HEK293 (cell line): ENCODE results near the gene KIAA1958.

Source experiments
- MZF1 ChIP-seq: fragments of 450-650 bp; formaldehyde crosslinking; IDR thresholded peaks from 2 replicates; pipeline ENCODE4 v1.5.1; 2017; ENCODE audit warnings: missing biosample characterization, missing genetic modification characterization, borderline replicate concordance
- RBAK ChIP-seq: fragments of 450-650 bp; formaldehyde crosslinking; IDR thresholded peaks from 2 replicates; pipeline ENCODE4 v1.5.1; 2016; ENCODE audit warnings: missing biosample characterization, missing genetic modification characterization
- SP2 ChIP-seq: fragments of 450-650 bp; formaldehyde crosslinking; IDR thresholded peaks from 2 replicates; pipeline ENCODE4 v1.5.1; 2016; ENCODE audit warnings: missing biosample characterization, missing genetic modification characterization
- TRIM28 ChIP-seq: IDR thresholded peaks from 2 replicates; pipeline ENCODE4 v1.6.1; 2011; ENCODE audit warnings: low read length, control low read depth, borderline replicate concordance
- ZNF184 ChIP-seq: fragments of 450-650 bp; IDR thresholded peaks from 2 replicates; pipeline ENCODE4 v1.5.1; 2018; ENCODE audit warnings: missing biosample characterization, mild to moderate bottlenecking, missing genetic modification characterization
- ZNF350 ChIP-seq: fragments of 450-650 bp; formaldehyde crosslinking; IDR thresholded peaks from 2 replicates; pipeline ENCODE4 v1.5.0; 2017; ENCODE audit warnings: missing biosample characterization, mild to moderate bottlenecking, missing genetic modification characterization
- ZNF391 ChIP-seq: fragments of 450-650 bp; formaldehyde crosslinking; IDR thresholded peaks from 2 replicates; pipeline ENCODE4 v1.5.1; 2016; ENCODE audit warnings: low read depth, missing biosample characterization, missing genetic modification characterization, borderline replicate concordance
- ZNF48 ChIP-seq: fragments of 450-650 bp; formaldehyde crosslinking; IDR thresholded peaks from 2 replicates; pipeline ENCODE4 v1.5.1; 2016; ENCODE audit warnings: missing biosample characterization, missing genetic modification characterization
- ZNF529 ChIP-seq: fragments of 450-650 bp; formaldehyde crosslinking; IDR thresholded peaks from 2 replicates; pipeline ENCODE4 v1.5.1; 2017; ENCODE audit warnings: missing genetic modification characterization, missing biosample characterization; ENCODE audit not compliant: insufficient replicate concordance
- ZNF747 ChIP-seq: fragments of 450-650 bp; formaldehyde crosslinking; IDR thresholded peaks from 2 replicates; pipeline ENCODE4 v1.5.1; 2016; ENCODE audit warnings: missing biosample characterization, missing genetic modification characterization
- TF ChIP-seq, protein P1 (sequence below): fragments of 450-650 bp; formaldehyde crosslinking; IDR thresholded peaks from 2 replicates; pipeline ENCODE4 v1.5.1; 2016; ENCODE audit warnings: missing biosample characterization, missing genetic modification characterization
- TF ChIP-seq, protein P2 (sequence below): fragments of 450-650 bp; formaldehyde crosslinking; IDR thresholded peaks from 2 replicates; pipeline ENCODE4 v1.5.1; 2016; ENCODE audit warnings: missing biosample characterization, missing genetic modification characterization, low read depth
- TF ChIP-seq, protein P3 (sequence below): fragments of 450-650 bp; formaldehyde crosslinking; conservative IDR thresholded peaks from 2 replicates; pipeline ENCODE4 v1.5.1; 2016; ENCODE audit warnings: low read depth, missing biosample characterization, missing genetic modification characterization

DNA sequence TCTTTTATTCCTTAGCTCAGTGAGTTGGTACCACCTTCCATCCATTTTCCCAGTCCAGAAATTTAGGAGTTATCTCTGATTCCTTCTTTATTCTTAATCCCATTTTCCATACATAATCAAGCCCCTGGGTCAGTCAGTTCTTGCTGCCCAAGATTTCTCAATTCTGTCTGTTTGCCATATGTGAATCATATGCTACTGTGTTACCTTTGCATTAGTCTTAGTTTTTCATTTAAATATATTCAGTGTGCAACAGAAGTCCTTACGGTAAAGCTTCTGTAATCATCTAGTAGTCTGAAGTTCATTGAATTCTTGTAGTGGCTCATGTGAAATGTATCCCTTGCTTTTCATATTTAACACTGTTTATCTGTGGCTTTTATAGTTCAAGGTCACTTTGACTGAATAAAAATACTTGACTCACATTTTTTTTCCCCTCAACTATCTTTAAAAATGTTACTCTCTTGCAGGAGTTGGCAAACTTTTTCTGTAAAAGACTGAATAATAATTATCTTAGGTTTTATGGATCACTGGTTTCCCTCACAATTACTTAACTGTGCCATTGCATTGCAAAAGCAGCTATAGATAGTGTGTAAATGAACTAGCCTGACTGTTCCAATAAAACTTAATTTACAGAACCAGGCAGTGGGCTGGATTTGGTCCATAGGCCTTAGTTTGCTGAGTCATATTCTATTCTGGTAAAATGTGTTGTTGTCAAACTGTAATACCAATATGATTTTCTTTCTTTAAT, 6.9 kb downstream of the KIAA1958 start:
- TF ChIP-seq ZNF350 (tag by site-specific recombination) (no peak), ZNF747 (no peak), ZNF184 (no peak), SP2 (tag by site-specific recombination) (no peak), TRIM28 (no peak), RBAK (tag by site-specific recombination) (no peak), ZNF391 (tag by site-specific recombination) (no peak), ZNF48 (tag by site-specific recombination) (no peak), ZNF529 (no peak), MZF1 (tag by site-specific recombination) (no peak)
- TF ChIP-seq, protein P1, sequence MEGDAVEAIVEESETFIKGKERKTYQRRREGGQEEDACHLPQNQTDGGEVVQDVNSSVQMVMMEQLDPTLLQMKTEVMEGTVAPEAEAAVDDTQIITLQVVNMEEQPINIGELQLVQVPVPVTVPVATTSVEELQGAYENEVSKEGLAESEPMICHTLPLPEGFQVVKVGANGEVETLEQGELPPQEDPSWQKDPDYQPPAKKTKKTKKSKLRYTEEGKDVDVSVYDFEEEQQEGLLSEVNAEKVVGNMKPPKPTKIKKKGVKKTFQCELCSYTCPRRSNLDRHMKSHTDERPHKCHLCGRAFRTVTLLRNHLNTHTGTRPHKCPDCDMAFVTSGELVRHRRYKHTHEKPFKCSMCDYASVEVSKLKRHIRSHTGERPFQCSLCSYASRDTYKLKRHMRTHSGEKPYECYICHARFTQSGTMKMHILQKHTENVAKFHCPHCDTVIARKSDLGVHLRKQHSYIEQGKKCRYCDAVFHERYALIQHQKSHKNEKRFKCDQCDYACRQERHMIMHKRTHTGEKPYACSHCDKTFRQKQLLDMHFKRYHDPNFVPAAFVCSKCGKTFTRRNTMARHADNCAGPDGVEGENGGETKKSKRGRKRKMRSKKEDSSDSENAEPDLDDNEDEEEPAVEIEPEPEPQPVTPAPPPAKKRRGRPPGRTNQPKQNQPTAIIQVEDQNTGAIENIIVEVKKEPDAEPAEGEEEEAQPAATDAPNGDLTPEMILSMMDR (tag by site-specific recombination): no peak
- TF ChIP-seq, protein P2, sequence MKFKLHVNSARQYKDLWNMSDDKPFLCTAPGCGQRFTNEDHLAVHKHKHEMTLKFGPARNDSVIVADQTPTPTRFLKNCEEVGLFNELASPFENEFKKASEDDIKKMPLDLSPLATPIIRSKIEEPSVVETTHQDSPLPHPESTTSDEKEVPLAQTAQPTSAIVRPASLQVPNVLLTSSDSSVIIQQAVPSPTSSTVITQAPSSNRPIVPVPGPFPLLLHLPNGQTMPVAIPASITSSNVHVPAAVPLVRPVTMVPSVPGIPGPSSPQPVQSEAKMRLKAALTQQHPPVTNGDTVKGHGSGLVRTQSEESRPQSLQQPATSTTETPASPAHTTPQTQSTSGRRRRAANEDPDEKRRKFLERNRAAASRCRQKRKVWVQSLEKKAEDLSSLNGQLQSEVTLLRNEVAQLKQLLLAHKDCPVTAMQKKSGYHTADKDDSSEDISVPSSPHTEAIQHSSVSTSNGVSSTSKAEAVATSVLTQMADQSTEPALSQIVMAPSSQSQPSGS: no peak
- TF ChIP-seq, protein P3, sequence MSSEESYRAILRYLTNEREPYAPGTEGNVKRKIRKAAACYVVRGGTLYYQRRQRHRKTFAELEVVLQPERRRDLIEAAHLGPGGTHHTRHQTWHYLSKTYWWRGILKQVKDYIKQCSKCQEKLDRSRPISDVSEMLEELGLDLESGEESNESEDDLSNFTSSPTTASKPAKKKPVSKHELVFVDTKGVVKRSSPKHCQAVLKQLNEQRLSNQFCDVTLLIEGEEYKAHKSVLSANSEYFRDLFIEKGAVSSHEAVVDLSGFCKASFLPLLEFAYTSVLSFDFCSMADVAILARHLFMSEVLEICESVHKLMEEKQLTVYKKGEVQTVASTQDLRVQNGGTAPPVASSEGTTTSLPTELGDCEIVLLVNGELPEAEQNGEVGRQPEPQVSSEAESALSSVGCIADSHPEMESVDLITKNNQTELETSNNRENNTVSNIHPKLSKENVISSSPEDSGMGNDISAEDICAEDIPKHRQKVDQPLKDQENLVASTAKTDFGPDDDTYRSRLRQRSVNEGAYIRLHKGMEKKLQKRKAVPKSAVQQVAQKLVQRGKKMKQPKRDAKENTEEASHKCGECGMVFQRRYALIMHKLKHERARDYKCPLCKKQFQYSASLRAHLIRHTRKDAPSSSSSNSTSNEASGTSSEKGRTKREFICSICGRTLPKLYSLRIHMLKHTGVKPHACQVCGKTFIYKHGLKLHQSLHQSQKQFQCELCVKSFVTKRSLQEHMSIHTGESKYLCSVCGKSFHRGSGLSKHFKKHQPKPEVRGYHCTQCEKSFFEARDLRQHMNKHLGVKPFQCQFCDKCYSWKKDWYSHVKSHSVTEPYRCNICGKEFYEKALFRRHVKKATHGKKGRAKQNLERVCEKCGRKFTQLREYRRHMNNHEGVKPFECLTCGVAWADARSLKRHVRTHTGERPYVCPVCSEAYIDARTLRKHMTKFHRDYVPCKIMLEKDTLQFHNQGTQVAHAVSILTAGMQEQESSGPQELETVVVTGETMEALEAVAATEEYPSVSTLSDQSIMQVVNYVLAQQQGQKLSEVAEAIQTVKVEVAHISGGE (tag by site-specific recombination): no peak
